PC-9 (cell line): Measurements from ENCODE around the gene GSTA4.

Experiments
- CTCF ChIP-seq: fragments of 200-600 bp; sonication (generic); conservative IDR thresholded peaks from 2 replicates; pipeline ENCODE4 v1.6.1; 2017; ENCODE audit warnings: mixed run types, antibody characterized with exemption, mild to moderate bottlenecking, moderate library complexity
- EZH2 ChIP-seq: fragments of 200-600 bp; sonication (generic); IDR thresholded peaks from 2 replicates; pipeline ENCODE4 v1.8.0; 2017; ENCODE audit warnings: antibody characterized with exemption, low read depth

DNA sequence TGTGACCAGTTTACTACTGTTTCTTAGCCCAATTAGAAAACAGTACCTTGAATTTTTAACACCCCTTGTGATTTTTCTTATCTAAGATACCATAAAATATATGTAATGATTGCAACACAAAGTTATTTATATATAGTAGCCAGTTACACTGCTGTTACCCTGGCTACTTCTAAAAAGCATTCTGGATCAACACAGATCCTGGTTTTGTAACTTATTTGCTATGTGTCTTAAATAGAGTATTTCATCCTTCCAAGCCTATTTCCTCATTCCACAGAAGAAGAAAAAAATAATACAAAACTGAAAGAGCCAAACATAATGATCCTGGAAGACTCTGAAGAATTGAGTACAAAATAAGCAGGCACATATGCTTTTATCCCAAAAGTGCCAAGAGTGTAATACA lies 19.0 kb upstream of the GSTA4 start:
- TF ChIP-seq EZH2, result no peak
- no peak for TF ChIP-seq CTCF
